A549 (cell line): ENCODE results near the gene TM7SF2. TPM values are rescaled to one million over a fixed set of nuclear protein-coding genes. Genes with fewer than 3 reads are reported as not detected.

Experiments used
- ATAC-seq, 2 experiments: fragments of 200-7000 bp in 1 of 2; fragments of >200 bp in 1 of 2; cut with Nextera tagmentation in 1 of 2; cut with Tn5 transposase in 1 of 2; 3 replicates each; pipeline versions ENCODE4 v1.8.0 to v1.9.1; 2018 to 2020; ENCODE audit warnings: mild to moderate bottlenecking in 1 of 2, moderate library complexity in 1 of 2
- CTCF ChIA-PET: fragments of 300-600 bp; sonication (Branson Sonifier 250); formaldehyde crosslinking; extraction: SDS; loops from one replicate; lab custom pipeline; 2021; ENCODE audit warnings: antibody characterized with exemption, inconsistent platforms; lab: Yijun Ruan, JAX
- POLR2A ChIA-PET: fragments of 350-600 bp; formaldehyde crosslinking; extraction: SDS; loops from one replicate; lab custom pipeline; 2021; ENCODE audit warnings: antibody characterized with exemption, inconsistent platforms; lab: Yijun Ruan, JAX
- DNase-seq, 2 experiments: peaks; one replicate each; pipeline versions ENCODE4 v3.0.0 to v3.0.0-alpha.2; 2011 to 2016; ENCODE audit warnings: low read depth in 1 of 2, low spot score in 1 of 2
- FAIRE-seq: peaks from 2 replicates; lab custom pipeline; 2011; peaks lifted over from hg19 to GRCh38; lab: Jason Lieb, UNC
- H3K27ac ChIP-seq, 2 experiments: fragments of >200 bp; sonication (Bioruptor Twin); formaldehyde crosslinking; 3 replicates each; pipeline ENCODE4 v1.5.1; 2016 to 2017
- H3K4me1 ChIP-seq: fragments of >200 bp; sonication (Bioruptor Twin); formaldehyde crosslinking; 3 replicates; pipeline ENCODE4 v1.6.1; 2016
- H3K4me2 ChIP-seq: fragments of >200 bp; sonication (Bioruptor Twin); formaldehyde crosslinking; 3 replicates; pipeline ENCODE4 v1.6.1; 2016
- H3K4me3 ChIP-seq: fragments of >200 bp; sonication (Bioruptor Twin); formaldehyde crosslinking; 3 replicates; pipeline ENCODE4 v1.5.1; 2016
- H3K9me3 ChIP-seq: fragments of >200 bp; sonication (Bioruptor Twin); formaldehyde crosslinking; 3 replicates; pipeline ENCODE4 v1.6.1; 2016
- ATOH8 ChIP-seq: fragments of 250-450 bp; sonication (Bioruptor Pico); IDR thresholded peaks from 2 replicates; pipeline ENCODE4 v1.5.0; 2020; ENCODE audit warnings: low read depth, mild to moderate bottlenecking, moderate library complexity
- BHLHE40 ChIP-seq: IDR thresholded peaks from 2 replicates; pipeline ENCODE4 v1.6.1; 2012; ENCODE audit warnings: low read depth, low read length, inconsistent platforms
- CEBPB ChIP-seq, 2 experiments: fragments of >200 bp in 1 of 2; sonication (Bioruptor Twin) in 1 of 2; formaldehyde crosslinking in 1 of 2; IDR thresholded peaks; 2 replicates each; pipeline ENCODE4 v1.6.1; 2012 to 2016
- EHF ChIP-seq: fragments of 250-450 bp; sonication (Bioruptor Pico); IDR thresholded peaks from 2 replicates; pipeline ENCODE4 v1.5.0; 2020; ENCODE audit warnings: mild to moderate bottlenecking
- HES2 ChIP-seq: fragments of >200 bp; sonication (Bioruptor Twin); formaldehyde crosslinking; IDR thresholded peaks from 2 replicates; pipeline ENCODE4 v1.6.1; 2016
- MAZ ChIP-seq: fragments of 150-350 bp; IDR thresholded peaks from 2 replicates; pipeline ENCODE4 v1.6.1; 2014; ENCODE audit warnings: antibody characterized with exemption, low read depth, low read length, borderline replicate concordance
- REST ChIP-seq: fragments of 200-600 bp; sonication (generic); IDR thresholded peaks from 2 replicates; pipeline ENCODE4 v1.6.1; 2016; ENCODE audit warnings: antibody characterized with exemption, mild to moderate bottlenecking, moderate library complexity
- RFX5 ChIP-seq: fragments of 450-650 bp; IDR thresholded peaks from 2 replicates; pipeline ENCODE4 v1.7.1; 2014; ENCODE audit warnings: antibody characterized with exemption, mild to moderate bottlenecking, moderate library complexity
- SREBF2 ChIP-seq: fragments of 450-650 bp; IDR thresholded peaks from 2 replicates; pipeline ENCODE4 v1.6.1; 2014; ENCODE audit warnings: mild to moderate bottlenecking, moderate library complexity
- WGBS: methylation state at CpG from one replicate; pipeline ENCODE4 v1.1.6; 2017; ENCODE audit errors: missing lambda C conversion rate; 5-methylcytosine and 5-hydroxymethylcytosine counted together
- polyA plus RNA-seq, 4 experiments: library from polyadenylated mRNA; depleted of rRNA in 3 of 4; stranded (reverse); fragments of >200 nt; fragmentation: RNase III in 1 of 4; extraction: RNeasy Plus Mini Kit Qiagen cat#74134 plus additional on column Dnase treatment in 1 of 4; gene quantifications; 2 replicates in 3 of 4; 3 replicates in 1 of 4; pipeline ENCODE4 v1.2.3, GENCODE V29; 2011 to 2017

The TM7SF2 gene
- polyA plus RNA-seq, 2 of the 4 experiments (the other 2 are of a cell fraction), result 8.2 TPM

- TF ChIP-seq CEBPB (IDR thresholded peaks at IDR 0.05) (no peak), RFX5 (no peak), HES2 (no peak), SREBF2 (no peak), BHLHE40 (no peak)
Observed at GRCh38 chr11:65132238-65132987, 20.7 kb downstream of the TM7SF2 start (continued).

GRCh38 chr11:65132988-65133700, 21.5 kb downstream of the TM7SF2 start:
- ATAC-seq (peak in 1 of 2 experiments; percentile 4; a peak in 3 of 6 replicates), FAIRE-seq (no peak), DNase-seq (peak; percentile 42 to 54)
- WGBS, result 41% methylated on average over 18 of the region's 18 CpGs
- POLR2A ChIA-PET, result interaction anchor here (3.0 kb wide), 1 partner anchor 11 kb away, joined by 37 read pairs; the partner anchor contains the start of genes FAU and MRPL49
- Histone ChIP-seq H3K4me3 (peak overlapping the region; percentile 89), H3K4me2 (peak overlapping the region; percentile 100), H3K4me1 (peaks cover 15% of the 10 kb centered on the region)
- no peak for TF ChIP-seq ATOH8
- no peak for TF ChIP-seq MAZ
- TF ChIP-seq EHF (CRISPR knock-in tag), result no peak
- TF ChIP-seq, all 56 proteins: peak for 0
- Histone ChIP-seq H3K9me3 (no peaks in the 10 kb centered on the region), H3K27ac (peak overlapping the region; percentile 96 to 98)
- CTCF ChIA-PET, result interaction anchor here (0.9 to 7.3 kb wide), 4 partner anchors 14 to 133 kb away, joined by 3 to 75 read pairs (median 8); partner anchors contain the start of genes FAU, MRPL49, TM7SF2 and ZNHIT2

GRCh38 chr11:65133724-65134123, 22.1 kb downstream of the TM7SF2 start:
- FAIRE-seq, result no peak
- 1% methylated on average over 20 of the region's 20 CpGs for WGBS
- POLR2A ChIA-PET, result interaction anchor here (1.8 to 3.0 kb wide), 3 partner anchors 9 to 47 kb away, joined by 12 to 37 read pairs (median 28); partner anchors contain the start of genes CAPN1, FAU and MRPL49

More at GRCh38 chr11:65133724-65134123, 22.1 kb downstream of the TM7SF2 start:
- no peaks in the 10 kb centered on the region for H3K9me3 ChIP-seq
- CTCF ChIA-PET, result interaction anchor here (0.9 to 2.3 kb wide), 3 partner anchors 16 to 132 kb away, joined by 3 to 13 read pairs (median 3); partner anchors contain the start of genes TM7SF2 and ZNHIT2
- peak overlapping the region; percentile 89 for H3K4me3 ChIP-seq
- TF ChIP-seq REST (peak; percentile 10; the same call in 1 of the 2 replicates), SREBF2 (no peak)
- H3K27ac ChIP-seq, result peak overlapping the region; percentile 96 to 98
- ATAC-seq (peak in 1 of 2 experiments; percentile 0; a peak in 2 of 6 replicates), DNase-seq (no peak)
- peak overlapping the region; percentile 100 for H3K4me2 ChIP-seq
- H3K4me1 ChIP-seq, result peaks cover 15% of the 10 kb centered on the region
